HepG2 (cell line): ENCODE data around the gene MEIOC. TPM values are rescaled to one million over a fixed set of nuclear protein-coding genes. Genes with fewer than 3 reads are reported as not detected.
A peak's percentile ranks its signal among the peaks of the same experiment; 100 is the strongest.

ENCODE experiments used
- ARHGAP35 ChIP-seq: sonication (generic); formaldehyde crosslinking; IDR thresholded peaks from 2 replicates; pipeline ENCODE4 v1.9.0; 2022; ENCODE audit warnings: mild to moderate bottlenecking, inconsistent platforms, moderate library complexity, missing genetic modification reagents, borderline replicate concordance
- ATF1 ChIP-seq: IDR thresholded peaks from 2 replicates; pipeline ENCODE4 v1.6.1; 2016; ENCODE audit warnings: mild to moderate bottlenecking, control low read depth
- ATM ChIP-seq: fragments of 450-650 bp; IDR thresholded peaks from 2 replicates; pipeline ENCODE4 v1.7.1; 2017; ENCODE audit warnings: mild to moderate bottlenecking, borderline replicate concordance
- CEBPB ChIP-seq: IDR thresholded peaks from 2 replicates; pipeline ENCODE4 v1.6.1; 2011; ENCODE audit warnings: low read depth, low read length, improper control_type of control experiment, borderline replicate concordance
- EZH2 ChIP-seq: conservative IDR thresholded peaks from 2 replicates; pipeline ENCODE4 v1.6.1; 2012; ENCODE audit warnings: mild to moderate bottlenecking, low read depth, low read length, moderate library complexity
- ISX ChIP-seq: sonication (generic); formaldehyde crosslinking; conservative IDR thresholded peaks from 2 replicates; pipeline ENCODE4 v1.5.0; 2020; ENCODE audit warnings: missing genetic modification reagents
- KAT2B ChIP-seq: fragments of 150-350 bp; IDR thresholded peaks from 2 replicates; pipeline ENCODE4 v1.6.1; 2014; ENCODE audit warnings: low read depth, low read length, borderline replicate concordance
- KAT8 ChIP-seq: IDR thresholded peaks from 2 replicates; pipeline ENCODE4 v1.6.1; 2016; ENCODE audit warnings: missing genetic modification reagents, missing compliant biosample characterization
- LCORL ChIP-seq, 2 experiments: fragments of 450-650 bp in 1 of 2; sonication (generic) in 1 of 2; formaldehyde crosslinking in 1 of 2; IDR thresholded peaks; 2 replicates each; pipeline versions ENCODE4 v1.5.0 to v1.6.1; 2017 to 2020; ENCODE audit warnings: antibody characterized with exemption in 1 of 2, missing genetic modification reagents in 1 of 2
- MATR3 ChIP-seq: sonication (generic); formaldehyde crosslinking; IDR thresholded peaks from 2 replicates; pipeline ENCODE4 v1.4.0; 2020; ENCODE audit warnings: missing genetic modification reagents
- MBD4 ChIP-seq: IDR thresholded peaks from 2 replicates; pipeline ENCODE4 v1.6.1; 2012; ENCODE audit warnings: low read length, inconsistent platforms, borderline replicate concordance
- MED8 ChIP-seq: sonication (generic); formaldehyde crosslinking; IDR thresholded peaks from 2 replicates; pipeline ENCODE4 v1.8.1; 2023; ENCODE audit warnings: mild to moderate bottlenecking, missing genetic modification reagents; ENCODE audit not compliant: insufficient replicate concordance
- MIER3 ChIP-seq: IDR thresholded peaks from 2 replicates; pipeline ENCODE4 v1.6.1; 2016; ENCODE audit warnings: missing compliant biosample characterization, borderline replicate concordance
- RAD51 ChIP-seq: fragments of 450-650 bp; IDR thresholded peaks from 2 replicates; pipeline ENCODE4 v1.6.1; 2016; ENCODE audit warnings: borderline replicate concordance
- RARG ChIP-seq: sonication (generic); formaldehyde crosslinking; IDR thresholded peaks from 2 replicates; pipeline ENCODE4 v1.4.0; 2020; ENCODE audit warnings: low read depth, mild to moderate bottlenecking, missing genetic modification reagents
- RNF2 ChIP-seq: fragments of 450-650 bp; conservative IDR thresholded peaks from 2 replicates; pipeline ENCODE4 v1.6.1; 2016; ENCODE audit warnings: low read depth
- ZNF12 ChIP-seq: sonication (generic); formaldehyde crosslinking; IDR thresholded peaks from 2 replicates; pipeline ENCODE4 v1.5.0; 2020; ENCODE audit warnings: missing genetic modification reagents
- ZNF672 ChIP-seq: sonication (generic); formaldehyde crosslinking; IDR thresholded peaks from 2 replicates; pipeline ENCODE4 v1.8.1; 2022; ENCODE audit warnings: missing genetic modification reagents
- ZNF720 ChIP-seq: sonication (generic); formaldehyde crosslinking; IDR thresholded peaks from 2 replicates; pipeline ENCODE4 v1.4.0; 2020; ENCODE audit warnings: missing genetic modification reagents
- ZNF75D ChIP-seq: sonication (generic); formaldehyde crosslinking; IDR thresholded peaks from 2 replicates; pipeline ENCODE4 v1.8.1; 2023; ENCODE audit warnings: missing genetic modification reagents, mild to moderate bottlenecking, borderline replicate concordance
- ZSCAN20 ChIP-seq: sonication (generic); formaldehyde crosslinking; IDR thresholded peaks from 2 replicates; pipeline ENCODE4 v1.4.0; 2020; ENCODE audit warnings: missing genetic modification reagents, mild to moderate bottlenecking, borderline replicate concordance
- polyA plus RNA-seq, 8 experiments: library from polyadenylated mRNA; depleted of rRNA in 3 of 8; stranded (reverse) in 7 of 8; unstranded in 1 of 8; fragments of >200 nt; fragmentation: Illumina TruSeq in 4 of 8; extraction: Trizol in 4 of 8; gene quantifications; 2 replicates each; pipeline versions ENCODE4 v1.2.1 to v1.2.3, GENCODE V29; 2011 to 2016; ENCODE audit warnings: low read depth in 4 of 8, missing spikeins in 1 of 8, mixed read lengths in 1 of 8; ENCODE audit not compliant: insufficient read depth in 1 of 8
- total RNA-seq, 5 experiments: library from RNA; depleted of rRNA; stranded (reverse); fragments of >200 nt; fragmentation: Illumina TruSeq; extraction: Trizol; gene quantifications; 2 replicates each; pipeline ENCODE4 v1.2.3, GENCODE V29; 2016; ENCODE audit warnings: low read depth in 1 of 5
- TF ChIP-seq, protein P1 (sequence below): sonication (generic); formaldehyde crosslinking; IDR thresholded peaks from 2 replicates; pipeline ENCODE4 v1.8.1; 2023; ENCODE audit warnings: missing genetic modification reagents, mild to moderate bottlenecking, borderline replicate concordance
- TF ChIP-seq, protein P2 (sequence below): sonication (generic); formaldehyde crosslinking; IDR thresholded peaks from 2 replicates; pipeline ENCODE4 v1.4.0; 2020; ENCODE audit warnings: missing genetic modification reagents
- TF ChIP-seq, protein P3 (sequence below): sonication (generic); formaldehyde crosslinking; IDR thresholded peaks from 2 replicates; pipeline ENCODE4 v1.5.1; 2020; ENCODE audit warnings: mild to moderate bottlenecking, missing genetic modification reagents, moderate library complexity

Gene MEIOC
- total and polyA plus RNA-seq, 2 of the 13 experiments (the other 11 are each of a cell fraction or from before 2014, with no cell fraction given), result 0.04 to 0.15 TPM

DNA sequence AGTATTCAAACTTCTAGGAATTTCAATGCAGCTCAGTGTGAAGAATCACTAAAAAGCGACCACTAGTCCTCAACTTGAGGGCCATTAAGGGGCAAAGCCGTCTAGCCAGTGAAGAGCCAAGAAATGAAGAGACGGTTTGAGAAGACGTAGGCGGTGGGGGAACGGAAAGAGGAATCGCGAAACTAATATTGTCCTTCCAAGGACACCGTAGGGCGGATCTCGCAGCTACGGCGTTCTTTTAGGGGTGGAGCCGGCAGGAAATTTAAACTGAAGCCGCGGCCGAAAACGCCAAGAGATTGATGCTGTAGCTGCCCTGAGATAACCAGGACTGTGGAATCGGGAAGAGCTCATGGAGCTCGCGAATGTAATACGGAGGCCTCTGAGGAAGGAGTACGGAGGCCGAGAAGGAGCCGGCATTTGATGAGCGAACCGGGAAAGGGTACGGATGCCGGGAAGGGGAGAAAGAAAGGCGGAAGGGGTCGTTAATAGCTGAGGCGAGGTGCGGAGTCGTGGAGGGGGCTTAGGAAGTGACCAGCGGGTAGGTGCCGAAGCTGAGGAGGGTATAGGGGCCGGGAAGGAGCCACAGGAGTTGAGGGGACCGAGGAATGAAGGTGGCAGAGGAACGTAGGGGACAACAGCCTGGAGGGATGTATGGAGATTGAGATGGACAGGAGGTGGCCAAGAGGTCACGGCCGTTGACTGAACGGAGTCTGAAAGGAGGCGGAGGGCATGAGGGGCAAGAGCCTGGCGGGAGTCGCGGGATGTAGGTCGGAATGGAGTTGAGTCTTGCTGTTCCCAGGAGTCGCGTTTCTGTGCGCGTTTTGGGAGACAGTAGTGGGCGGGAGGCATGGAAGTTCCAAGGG, 52.4 kb downstream of the MEIOC start, which contains the start of gene DBF4B (continued):
- TF ChIP-seq CEBPB, result no peak
- TF ChIP-seq MATR3, result no peak
- TF ChIP-seq RARG (CRISPR knock-in tag), result 0 out of 2 replicates have a peak, but pooled peaks have one; percentile 47
- TF ChIP-seq ARHGAP35 (CRISPR knock-in tag), result no peak
- TF ChIP-seq ATM, result no peak
- no peak for TF ChIP-seq ZSCAN20 (CRISPR knock-in tag)
- TF ChIP-seq EZH2, result no peak
- peak; percentile 85 for TF ChIP-seq MED8 (CRISPR knock-in tag)
- TF ChIP-seq MBD4, result no peak
- 0 out of 2 replicates have a peak, but pooled peaks have one; percentile 37 for TF ChIP-seq ISX (CRISPR knock-in tag)
- no peak for TF ChIP-seq ZNF12 (CRISPR knock-in tag)
- TF ChIP-seq ZNF672 (CRISPR knock-in tag), result no peak
- no peak; the same call in 1 of the 2 replicates for TF ChIP-seq RNF2
- no peak for TF ChIP-seq KAT2B
- peak; percentile 97 for TF ChIP-seq KAT8 (CRISPR knock-in tag)
- no peak for TF ChIP-seq ZNF720 (CRISPR knock-in tag)
- TF ChIP-seq, protein P1, sequence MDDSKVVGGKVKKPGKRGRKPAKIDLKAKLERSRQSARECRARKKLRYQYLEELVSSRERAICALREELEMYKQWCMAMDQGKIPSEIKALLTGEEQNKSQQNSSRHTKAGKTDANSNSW (CRISPR knock-in tag), result no peak; the same call in 1 of the 2 replicates
- TF ChIP-seq RAD51, result no peak
- no peak for TF ChIP-seq ZNF75D (CRISPR knock-in tag)
- TF ChIP-seq ATF1 (CRISPR knock-in tag), result peak; percentile 88
- 0 out of 2 replicates have a peak, but pooled peaks have one; percentile 35 for TF ChIP-seq MIER3 (CRISPR knock-in tag)
- no peak for TF ChIP-seq LCORL (IDR thresholded peaks at IDR 0.05)
- TF ChIP-seq LCORL (CRISPR knock-in tag; IDR thresholded peaks at IDR 0.05), result peak; percentile 69
- TF ChIP-seq, protein P2, sequence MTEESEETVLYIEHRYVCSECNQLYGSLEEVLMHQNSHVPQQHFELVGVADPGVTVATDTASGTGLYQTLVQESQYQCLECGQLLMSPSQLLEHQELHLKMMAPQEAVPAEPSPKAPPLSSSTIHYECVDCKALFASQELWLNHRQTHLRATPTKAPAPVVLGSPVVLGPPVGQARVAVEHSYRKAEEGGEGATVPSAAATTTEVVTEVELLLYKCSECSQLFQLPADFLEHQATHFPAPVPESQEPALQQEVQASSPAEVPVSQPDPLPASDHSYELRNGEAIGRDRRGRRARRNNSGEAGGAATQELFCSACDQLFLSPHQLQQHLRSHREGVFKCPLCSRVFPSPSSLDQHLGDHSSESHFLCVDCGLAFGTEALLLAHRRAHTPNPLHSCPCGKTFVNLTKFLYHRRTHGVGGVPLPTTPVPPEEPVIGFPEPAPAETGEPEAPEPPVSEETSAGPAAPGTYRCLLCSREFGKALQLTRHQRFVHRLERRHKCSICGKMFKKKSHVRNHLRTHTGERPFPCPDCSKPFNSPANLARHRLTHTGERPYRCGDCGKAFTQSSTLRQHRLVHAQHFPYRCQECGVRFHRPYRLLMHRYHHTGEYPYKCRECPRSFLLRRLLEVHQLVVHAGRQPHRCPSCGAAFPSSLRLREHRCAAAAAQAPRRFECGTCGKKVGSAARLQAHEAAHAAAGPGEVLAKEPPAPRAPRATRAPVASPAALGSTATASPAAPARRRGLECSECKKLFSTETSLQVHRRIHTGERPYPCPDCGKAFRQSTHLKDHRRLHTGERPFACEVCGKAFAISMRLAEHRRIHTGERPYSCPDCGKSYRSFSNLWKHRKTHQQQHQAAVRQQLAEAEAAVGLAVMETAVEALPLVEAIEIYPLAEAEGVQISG (CRISPR knock-in tag), result peak; percentile 83
- TF ChIP-seq, protein P3, sequence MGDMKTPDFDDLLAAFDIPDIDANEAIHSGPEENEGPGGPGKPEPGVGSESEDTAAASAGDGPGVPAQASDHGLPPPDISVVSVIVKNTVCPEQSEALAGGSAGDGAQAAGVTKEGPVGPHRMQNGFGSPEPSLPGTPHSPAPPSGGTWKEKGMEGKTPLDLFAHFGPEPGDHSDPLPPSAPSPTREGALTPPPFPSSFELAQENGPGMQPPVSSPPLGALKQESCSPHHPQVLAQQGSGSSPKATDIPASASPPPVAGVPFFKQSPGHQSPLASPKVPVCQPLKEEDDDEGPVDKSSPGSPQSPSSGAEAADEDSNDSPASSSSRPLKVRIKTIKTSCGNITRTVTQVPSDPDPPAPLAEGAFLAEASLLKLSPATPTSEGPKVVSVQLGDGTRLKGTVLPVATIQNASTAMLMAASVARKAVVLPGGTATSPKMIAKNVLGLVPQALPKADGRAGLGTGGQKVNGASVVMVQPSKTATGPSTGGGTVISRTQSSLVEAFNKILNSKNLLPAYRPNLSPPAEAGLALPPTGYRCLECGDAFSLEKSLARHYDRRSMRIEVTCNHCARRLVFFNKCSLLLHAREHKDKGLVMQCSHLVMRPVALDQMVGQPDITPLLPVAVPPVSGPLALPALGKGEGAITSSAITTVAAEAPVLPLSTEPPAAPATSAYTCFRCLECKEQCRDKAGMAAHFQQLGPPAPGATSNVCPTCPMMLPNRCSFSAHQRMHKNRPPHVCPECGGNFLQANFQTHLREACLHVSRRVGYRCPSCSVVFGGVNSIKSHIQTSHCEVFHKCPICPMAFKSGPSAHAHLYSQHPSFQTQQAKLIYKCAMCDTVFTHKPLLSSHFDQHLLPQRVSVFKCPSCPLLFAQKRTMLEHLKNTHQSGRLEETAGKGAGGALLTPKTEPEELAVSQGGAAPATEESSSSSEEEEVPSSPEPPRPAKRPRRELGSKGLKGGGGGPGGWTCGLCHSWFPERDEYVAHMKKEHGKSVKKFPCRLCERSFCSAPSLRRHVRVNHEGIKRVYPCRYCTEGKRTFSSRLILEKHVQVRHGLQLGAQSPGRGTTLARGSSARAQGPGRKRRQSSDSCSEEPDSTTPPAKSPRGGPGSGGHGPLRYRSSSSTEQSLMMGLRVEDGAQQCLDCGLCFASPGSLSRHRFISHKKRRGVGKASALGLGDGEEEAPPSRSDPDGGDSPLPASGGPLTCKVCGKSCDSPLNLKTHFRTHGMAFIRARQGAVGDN, result peak; percentile 84
